K562 (cell line): ENCODE data around the gene ACTR3C. TPM values are rescaled to one million over a fixed set of nuclear protein-coding genes. Genes with fewer than 3 reads are reported as not detected.

ENCODE experiments used
- BHLHE40 ChIP-seq: IDR thresholded peaks from 2 replicates; pipeline ENCODE4 v1.6.1; 2011; ENCODE audit warnings: low read length, improper control_type of control experiment
- CBX5 ChIP-seq: IDR thresholded peaks from 2 replicates; pipeline ENCODE4 v1.6.1; 2014; ENCODE audit warnings: low read depth, borderline replicate concordance
- CCNT2 ChIP-seq: IDR thresholded peaks from 2 replicates; pipeline ENCODE4 v1.6.1; 2011; ENCODE audit warnings: borderline replicate concordance, low read depth, mild to moderate bottlenecking, moderate library complexity, mixed read lengths, low read length; ENCODE audit not compliant: insufficient read length; ENCODE audit errors: extremely low read depth
- ELF2 ChIP-seq: fragments of 250-450 bp; sonication (Bioruptor Pico); IDR thresholded peaks from 2 replicates; pipeline ENCODE4 v1.5.0; 2021; ENCODE audit warnings: mild to moderate bottlenecking
- GATAD2A ChIP-seq: fragments of 450-650 bp; IDR thresholded peaks from 2 replicates; pipeline ENCODE4 v1.6.1; 2017
- MAFF ChIP-seq: IDR thresholded peaks from 2 replicates; pipeline ENCODE4 v1.6.1; 2012; ENCODE audit warnings: low read length, improper control_type of control experiment
- NCOA2 ChIP-seq, 2 experiments: fragments of 450-650 bp; IDR thresholded peaks; 2 replicates each; pipeline ENCODE4 v1.6.1; 2018; ENCODE audit warnings: mild to moderate bottlenecking in 2 of 2, moderate library complexity in 1 of 2; ENCODE audit not compliant: partially characterized antibody in 2 of 2
- NFE2L1 ChIP-seq: fragments of 450-650 bp; IDR thresholded peaks from 2 replicates; pipeline ENCODE4 v1.6.1; 2016; ENCODE audit warnings: missing genetic modification characterization, low read depth, mild to moderate bottlenecking, missing compliant biosample characterization, moderate library complexity, borderline replicate concordance
- NFIX ChIP-seq: fragments of 250-450 bp; sonication (Bioruptor Pico); IDR thresholded peaks from 2 replicates; pipeline ENCODE4 v1.4.0; 2020; ENCODE audit warnings: low read depth, mild to moderate bottlenecking, moderate library complexity
- NR2C2 ChIP-seq, 2 experiments: fragments of 200-800 bp in 1 of 2; sonication (Bioruptor generic) in 1 of 2; sonication (generic) in 1 of 2; formaldehyde crosslinking in 1 of 2; IDR thresholded peaks; 2 replicates each; pipeline versions ENCODE4 v1.6.1 to v1.8.0; 2016 to 2022; ENCODE audit warnings: mild to moderate bottlenecking in 1 of 2, missing compliant biosample characterization in 1 of 2, missing genetic modification characterization in 1 of 2, missing genetic modification reagents in 1 of 2
- NR2F6 ChIP-seq: fragments of 450-650 bp; formaldehyde crosslinking; IDR thresholded peaks from 2 replicates; pipeline ENCODE4 v1.4.0; 2020; ENCODE audit warnings: mild to moderate bottlenecking
- POLR2B ChIP-seq: fragments of 450-650 bp; IDR thresholded peaks from 2 replicates; pipeline ENCODE4 v1.6.1; 2018; ENCODE audit warnings: low read depth; ENCODE audit not compliant: partially characterized antibody
- PRPF4 ChIP-seq: fragments of 200-400 bp; formaldehyde crosslinking; IDR thresholded peaks from one replicate; pipeline ENCODE4 v1.6.1; 2017; ENCODE audit warnings: low read length, low read depth, mild to moderate bottlenecking; ENCODE audit not compliant: insufficient read depth, poor library complexity, severe bottlenecking
- RFX1 ChIP-seq: fragments of 450-650 bp; IDR thresholded peaks from 2 replicates; pipeline ENCODE4 v1.6.1; 2016; ENCODE audit warnings: mild to moderate bottlenecking, moderate library complexity
- TSC22D4 ChIP-seq: fragments of 450-650 bp; IDR thresholded peaks from 2 replicates; pipeline ENCODE4 v1.6.1; 2016; ENCODE audit warnings: missing genetic modification characterization, missing biosample characterization, control low read depth
- ZBTB1 ChIP-seq: sonication (generic); formaldehyde crosslinking; IDR thresholded peaks from 2 replicates; pipeline ENCODE4 v1.8.1; 2023; ENCODE audit warnings: missing genetic modification reagents, low read depth, mild to moderate bottlenecking, borderline replicate concordance
- ZFPM2 ChIP-seq: fragments of 250-450 bp; sonication (Bioruptor Pico); IDR thresholded peaks from 2 replicates; pipeline ENCODE4 v1.5.1; 2022; ENCODE audit warnings: mild to moderate bottlenecking
- ZNF197 ChIP-seq: fragments of 200-800 bp; sonication (Bioruptor generic); IDR thresholded peaks from 2 replicates; pipeline ENCODE4 v1.6.1; 2016; ENCODE audit warnings: low read depth, missing genetic modification characterization, missing compliant biosample characterization
- ZNF253 ChIP-seq: fragments of 250-450 bp; sonication (Bioruptor Pico); conservative IDR thresholded peaks from 2 replicates; pipeline ENCODE4 v1.6.1; 2021; ENCODE audit warnings: mild to moderate bottlenecking
- polyA plus RNA-seq, 8 experiments: library from polyadenylated mRNA; depleted of rRNA in 4 of 8; stranded (reverse) in 5 of 8; unstranded in 3 of 8; fragments of >200 nt; fragmentation: Nextera tagmentation in 2 of 8; fragmentation: Illumina TruSeq in 1 of 8; extraction: Ambion mirVana in 2 of 8; extraction: Trizol in 1 of 8; gene quantifications; 2 replicates each; pipeline versions ENCODE4 v1.2.1 to v1.2.3, GENCODE V29; 2011 to 2014; ENCODE audit warnings: inconsistent platforms in 1 of 8, missing spikeins in 1 of 8
- total RNA-seq, 7 experiments: library from RNA; depleted of rRNA in 6 of 7; stranded (reverse); fragments of >200 nt in 6 of 7; fragmentation: Illumina TruSeq in 2 of 7; extraction: Trizol in 2 of 7; gene quantifications; 2 replicates each; pipeline versions ENCODE4 v1.2.1 to v1.2.3, GENCODE V29; 2011 to 2021; ENCODE audit warnings: low replicate concordance in 1 of 7
- TF ChIP-seq, protein P1 (sequence below), 2 experiments: fragments of 450-650 bp; IDR thresholded peaks; 2 replicates each; pipeline ENCODE4 v1.6.1; 2016
- TF ChIP-seq, protein P2 (sequence below): sonication (generic); formaldehyde crosslinking; IDR thresholded peaks from 2 replicates; pipeline ENCODE4 v1.8.1; 2023; ENCODE audit warnings: mild to moderate bottlenecking, missing genetic modification reagents, moderate library complexity
- TF ChIP-seq, protein P3 (sequence below): fragments of 450-650 bp; IDR thresholded peaks from 2 replicates; pipeline ENCODE4 v1.7.0; 2016; ENCODE audit warnings: borderline replicate concordance

The ACTR3C gene
- total and polyA plus RNA-seq, 9 of the 15 experiments (the other 6 are each of a cell fraction or from before 2014, with no cell fraction given): 9.0 to 35.4 (median 13.3) TPM

DNA sequence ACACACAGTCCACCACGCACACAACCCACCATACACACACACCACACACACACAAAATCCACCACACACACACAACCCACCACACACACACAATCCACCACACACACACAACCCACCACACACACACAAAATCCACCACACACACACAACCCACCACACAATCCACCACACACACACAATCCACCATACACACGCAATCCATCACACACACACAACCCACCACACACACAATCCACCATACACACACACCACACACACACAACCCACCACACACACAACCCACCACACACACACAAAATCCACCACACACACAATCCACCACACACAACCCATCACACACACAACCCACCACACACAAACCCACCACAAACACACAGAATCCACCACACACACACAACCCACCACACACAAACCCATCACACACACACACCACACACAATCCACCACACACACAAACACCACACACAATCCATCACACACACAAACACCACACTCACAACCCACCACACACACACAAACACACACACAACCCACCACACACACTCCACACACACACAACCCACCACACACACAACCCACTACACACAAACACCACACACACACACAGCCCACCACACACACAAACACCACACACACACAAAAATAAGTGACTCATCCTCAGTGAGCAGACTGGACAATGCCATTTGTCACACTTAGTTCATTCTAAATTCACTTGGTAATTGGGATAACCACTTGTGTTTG lies 36.4 kb upstream of the ACTR3C start (continued):
- no peak for TF ChIP-seq PRPF4
- TF ChIP-seq NFE2L1 (tag): no peak
- TF ChIP-seq NR2C2 (CRISPR knock-in tag; IDR thresholded peaks at IDR 0.05): no peak
- no peak for TF ChIP-seq NR2C2 (tag; IDR thresholded peaks at IDR 0.05)
- TF ChIP-seq CBX5: no peak
- TF ChIP-seq, protein P1, sequence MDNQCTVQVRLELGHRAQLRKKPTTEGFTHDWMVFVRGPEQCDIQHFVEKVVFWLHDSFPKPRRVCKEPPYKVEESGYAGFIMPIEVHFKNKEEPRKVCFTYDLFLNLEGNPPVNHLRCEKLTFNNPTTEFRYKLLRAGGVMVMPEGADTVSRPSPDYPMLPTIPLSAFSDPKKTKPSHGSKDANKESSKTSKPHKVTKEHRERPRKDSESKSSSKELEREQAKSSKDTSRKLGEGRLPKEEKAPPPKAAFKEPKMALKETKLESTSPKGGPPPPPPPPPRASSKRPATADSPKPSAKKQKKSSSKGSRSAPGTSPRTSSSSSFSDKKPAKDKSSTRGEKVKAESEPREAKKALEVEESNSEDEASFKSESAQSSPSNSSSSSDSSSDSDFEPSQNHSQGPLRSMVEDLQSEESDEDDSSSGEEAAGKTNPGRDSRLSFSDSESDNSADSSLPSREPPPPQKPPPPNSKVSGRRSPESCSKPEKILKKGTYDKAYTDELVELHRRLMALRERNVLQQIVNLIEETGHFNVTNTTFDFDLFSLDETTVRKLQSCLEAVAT (IDR thresholded peaks at IDR 0.05): peak; percentile 86 to 89; a peak in 3 of 4 replicates
- no peak for TF ChIP-seq ELF2 (CRISPR knock-in tag)
- no peak for TF ChIP-seq NFIX
- TF ChIP-seq, protein P2, sequence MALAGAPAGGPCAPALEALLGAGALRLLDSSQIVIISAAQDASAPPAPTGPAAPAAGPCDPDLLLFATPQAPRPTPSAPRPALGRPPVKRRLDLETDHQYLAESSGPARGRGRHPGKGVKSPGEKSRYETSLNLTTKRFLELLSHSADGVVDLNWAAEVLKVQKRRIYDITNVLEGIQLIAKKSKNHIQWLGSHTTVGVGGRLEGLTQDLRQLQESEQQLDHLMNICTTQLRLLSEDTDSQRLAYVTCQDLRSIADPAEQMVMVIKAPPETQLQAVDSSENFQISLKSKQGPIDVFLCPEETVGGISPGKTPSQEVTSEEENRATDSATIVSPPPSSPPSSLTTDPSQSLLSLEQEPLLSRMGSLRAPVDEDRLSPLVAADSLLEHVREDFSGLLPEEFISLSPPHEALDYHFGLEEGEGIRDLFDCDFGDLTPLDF (CRISPR knock-in tag): no peak
- TF ChIP-seq MAFF: no peak
- TF ChIP-seq ZNF253 (CRISPR knock-in tag): no peak
- TF ChIP-seq POLR2B: peak; percentile 33
- TF ChIP-seq CCNT2: no peak
- no peak for TF ChIP-seq ZNF197
- TF ChIP-seq NR2F6 (CRISPR knock-in tag): no peak
- 0 out of 2 replicates have a peak, but pooled peaks have one; percentile 12 for TF ChIP-seq BHLHE40
- no peak for TF ChIP-seq NCOA2 (IDR thresholded peaks at IDR 0.05; ENCODE audit: partially characterized antibody in 2 of 2)
- no peak for TF ChIP-seq ZFPM2 (CRISPR knock-in tag)
- peak; percentile 29; the same call in 1 of the 2 replicates for TF ChIP-seq TSC22D4
- no peak for TF ChIP-seq RFX1
- TF ChIP-seq, protein P3, sequence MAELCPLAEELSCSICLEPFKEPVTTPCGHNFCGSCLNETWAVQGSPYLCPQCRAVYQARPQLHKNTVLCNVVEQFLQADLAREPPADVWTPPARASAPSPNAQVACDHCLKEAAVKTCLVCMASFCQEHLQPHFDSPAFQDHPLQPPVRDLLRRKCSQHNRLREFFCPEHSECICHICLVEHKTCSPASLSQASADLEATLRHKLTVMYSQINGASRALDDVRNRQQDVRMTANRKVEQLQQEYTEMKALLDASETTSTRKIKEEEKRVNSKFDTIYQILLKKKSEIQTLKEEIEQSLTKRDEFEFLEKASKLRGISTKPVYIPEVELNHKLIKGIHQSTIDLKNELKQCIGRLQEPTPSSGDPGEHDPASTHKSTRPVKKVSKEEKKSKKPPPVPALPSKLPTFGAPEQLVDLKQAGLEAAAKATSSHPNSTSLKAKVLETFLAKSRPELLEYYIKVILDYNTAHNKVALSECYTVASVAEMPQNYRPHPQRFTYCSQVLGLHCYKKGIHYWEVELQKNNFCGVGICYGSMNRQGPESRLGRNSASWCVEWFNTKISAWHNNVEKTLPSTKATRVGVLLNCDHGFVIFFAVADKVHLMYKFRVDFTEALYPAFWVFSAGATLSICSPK: peak; percentile 43; the same call in 1 of the 2 replicates
- no peak for TF ChIP-seq ZBTB1 (CRISPR knock-in tag)
- TF ChIP-seq GATAD2A: peak; percentile 45; the same call in 1 of the 2 replicates
